ENCODE measurements around the gene ABCC5. TPM values are rescaled to one million over a fixed set of nuclear protein-coding genes. Genes with fewer than 3 reads are reported as not detected.

ABCC5 gene
- total RNA-seq, 1 experiment from 2014 or later: 37.6 TPM

DNA sequence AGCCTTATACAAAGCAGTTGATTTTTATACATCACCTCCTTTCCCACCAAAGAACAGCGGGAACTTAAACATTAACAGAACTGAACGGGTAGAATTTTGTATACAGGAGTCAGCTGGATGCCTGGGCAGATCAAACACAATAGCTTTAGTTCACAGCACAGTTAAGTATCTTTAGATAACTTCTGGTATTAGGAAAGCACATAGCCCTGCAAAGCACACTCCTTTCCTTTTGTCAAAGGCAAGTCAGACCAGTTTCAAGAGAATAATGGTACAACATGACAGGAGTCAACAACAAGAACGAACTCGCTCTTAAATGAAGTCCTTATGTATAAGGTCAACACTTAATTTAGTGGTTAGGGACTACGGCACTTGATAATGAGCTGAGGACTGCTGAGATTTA is 26.3 kb downstream of the ABCC5 start:
- no peak overlapping the region for H2BK15ac ChIP-seq (ENCODE audit: low read depth, low read length)
- no peak overlapping the region for H4K91ac ChIP-seq (ENCODE audit: insufficient read length, low read depth, low read length)
- H3K4me3 Mint-ChIP-seq: no peak overlapping the region
- H3K56ac ChIP-seq (ENCODE audit: insufficient read length, low read depth, low read length): no peak overlapping the region
- peaks cover 11 to 25% (median 23%) of the 10 kb centered on the region in 3 experiments; a peak in 6 of 7 replicates for H3K36me3 Mint-ChIP-seq (ENCODE audit: insufficient read depth in 1 of 3, low read depth in 3 of 3)
- no peak overlapping the region for H2BK20ac ChIP-seq (ENCODE audit: low read depth, low read length, poor library complexity, severe bottlenecking)
- no peak overlapping the region for H3K27ac ChIP-seq (ENCODE audit: insufficient read length, low read depth, low read length)
- no peak overlapping the region for H2BK120ac ChIP-seq (ENCODE audit: low read depth, low read length, poor library complexity, severe bottlenecking)
- no peaks in the 10 kb centered on the region; a peak in 1 of 4 replicates for H3K4me1 Mint-ChIP-seq
- no peaks in the 10 kb centered on the region for H3K9me3 Mint-ChIP-seq
- no peak overlapping the region for H2BK12ac ChIP-seq (ENCODE audit: insufficient read length, low read depth, low read length)
- H3K4me1 ChIP-seq (ENCODE audit: insufficient read depth, low read length): no peaks in the 10 kb centered on the region
- H2BK5ac ChIP-seq (ENCODE audit: insufficient read length, low read length): no peak overlapping the region
- no peaks in the 10 kb centered on the region for H3K79me1 ChIP-seq (ENCODE audit: insufficient read depth, low read depth, low read length, poor library complexity, severe bottlenecking)
- no peaks in the 10 kb centered on the region for H3K23me2 ChIP-seq (ENCODE audit: insufficient read length, low read depth, low read length, poor library complexity, severe bottlenecking)
- H3K27me3 Mint-ChIP-seq (ENCODE audit: low read depth): no peaks in the 10 kb centered on the region
- no peak overlapping the region for H4K5ac ChIP-seq (ENCODE audit: insufficient read length, low read depth, low read length)
- H3T11ph ChIP-seq (ENCODE audit: low read length): no peak overlapping the region
- WGBS (ENCODE audit: extremely low coverage, insufficient read length, low lambda C conversion rate): no CpG with 5 or more reads among the region's 5 CpGs
- no peak overlapping the region for H2AK5ac ChIP-seq (ENCODE audit: insufficient read length, low read length)
- H4K20me1 ChIP-seq (ENCODE audit: control insufficient read depth, insufficient read depth, insufficient read length): no peaks in the 10 kb centered on the region
- no peak overlapping the region for H3K14ac ChIP-seq (ENCODE audit: insufficient read depth, low read length)
- no peak overlapping the region for H2AFZ ChIP-seq (ENCODE audit: low read length)
- DNase-seq: no peak
- H3K79me2 ChIP-seq (ENCODE audit: insufficient read depth, low read length): no peaks in the 10 kb centered on the region
- no peak overlapping the region for H3K18ac ChIP-seq (ENCODE audit: insufficient read length, low read depth, low read length)
- no peak overlapping the region for H4K8ac ChIP-seq (replicated peaks; ENCODE audit: insufficient read length, low read depth, low read length)
- no peak overlapping the region for H3K9ac ChIP-seq (ENCODE audit: extremely low read depth, insufficient read length, low read length)
- H3K4me2 ChIP-seq (ENCODE audit: insufficient read depth, insufficient read length, low read length): no peak overlapping the region
- H3K27ac Mint-ChIP-seq: no peak overlapping the region
- H3K4ac ChIP-seq (ENCODE audit: low read depth, low read length): no peak overlapping the region
- no peaks in the 10 kb centered on the region for H3K9me3 ChIP-seq (ENCODE audit: control insufficient read depth, low read depth, low read length)
- TF ChIP-seq, protein P1, sequence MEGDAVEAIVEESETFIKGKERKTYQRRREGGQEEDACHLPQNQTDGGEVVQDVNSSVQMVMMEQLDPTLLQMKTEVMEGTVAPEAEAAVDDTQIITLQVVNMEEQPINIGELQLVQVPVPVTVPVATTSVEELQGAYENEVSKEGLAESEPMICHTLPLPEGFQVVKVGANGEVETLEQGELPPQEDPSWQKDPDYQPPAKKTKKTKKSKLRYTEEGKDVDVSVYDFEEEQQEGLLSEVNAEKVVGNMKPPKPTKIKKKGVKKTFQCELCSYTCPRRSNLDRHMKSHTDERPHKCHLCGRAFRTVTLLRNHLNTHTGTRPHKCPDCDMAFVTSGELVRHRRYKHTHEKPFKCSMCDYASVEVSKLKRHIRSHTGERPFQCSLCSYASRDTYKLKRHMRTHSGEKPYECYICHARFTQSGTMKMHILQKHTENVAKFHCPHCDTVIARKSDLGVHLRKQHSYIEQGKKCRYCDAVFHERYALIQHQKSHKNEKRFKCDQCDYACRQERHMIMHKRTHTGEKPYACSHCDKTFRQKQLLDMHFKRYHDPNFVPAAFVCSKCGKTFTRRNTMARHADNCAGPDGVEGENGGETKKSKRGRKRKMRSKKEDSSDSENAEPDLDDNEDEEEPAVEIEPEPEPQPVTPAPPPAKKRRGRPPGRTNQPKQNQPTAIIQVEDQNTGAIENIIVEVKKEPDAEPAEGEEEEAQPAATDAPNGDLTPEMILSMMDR (conservative IDR thresholded peaks at IDR 0.05): no peak
- H3K27me3 ChIP-seq (ENCODE audit: insufficient read depth, low read length): no peaks in the 10 kb centered on the region
- H3K23ac ChIP-seq (ENCODE audit: insufficient read length, low read depth, low read length): no peak overlapping the region
